Measurements from ENCODE around the gene CASZ1.

GRCh38 chr1:10657088-10657847 is 139.2 kb downstream of the CASZ1 start:
- no peak for TF ChIP-seq CTCF (IDR thresholded peaks at IDR 0.05)
- TF ChIP-seq POLR2A (IDR thresholded peaks at IDR 0.05) = no peak

Data from testis (tissue), 2 donors.